ENCODE measurements around the gene CPTP. TPM values are rescaled to one million over a fixed set of nuclear protein-coding genes. Genes with fewer than 3 reads are reported as not detected.
A peak's percentile ranks its signal among the peaks of the same experiment; 100 is the strongest.

CPTP gene
- total RNA-seq, 2 experiments from 2014 or later, result 25.2 to 27.6 TPM

- Mint-ChIP-seq H3K4me3 (peak overlapping the region; percentile 51), H3K4me1 (peaks cover 50% of the 10 kb centered on the region), H3K27ac (peak overlapping the region; percentile 76), H3K27me3 (no peaks in the 10 kb centered on the region), H3K36me3 (ENCODE audit: low read depth) (peaks cover 12% of the 10 kb centered on the region), H3K9me3 (no peaks in the 10 kb centered on the region)
- DNase-seq, result peak; percentile 81
- ChIA-PET POLR2A (no interaction called here), CTCF (interaction anchor here (0.6 to 2.4 kb wide), 21 partner anchors 8 to 358 kb away, joined by 3 to 9 read pairs (median 3); partner anchors contain the start of genes CCNL2, ISG15, MRPL20 and UBE2J2)
Observed at GRCh38 chr1:1371746-1372711, 47.4 kb downstream of the CPTP start.

- CTCF ChIA-PET, result interaction anchor here (0.8 to 2.4 kb wide), 10 partner anchors 10 to 256 kb away, joined by 3 to 9 read pairs (median 4); no protein-coding TSS in a partner anchor
- peak overlapping the region; percentile 88 for H3K4me3 Mint-ChIP-seq
- peak overlapping the region; percentile 41 for H3K27ac Mint-ChIP-seq
- no peaks in the 10 kb centered on the region for H3K9me3 Mint-ChIP-seq
- H3K27me3 Mint-ChIP-seq, result no peaks in the 10 kb centered on the region
- DNase-seq, result no peak
- peaks cover 12% of the 10 kb centered on the region for H3K36me3 Mint-ChIP-seq (ENCODE audit: low read depth)
- POLR2A ChIA-PET, result no interaction called here
- peaks cover 49% of the 10 kb centered on the region for H3K4me1 Mint-ChIP-seq
Observed at GRCh38 chr1:1373051-1373814, 48.6 kb downstream of the CPTP start.

- Mint-ChIP-seq H3K4me3 (peak overlapping the region; percentile 88), H3K9me3 (no peaks in the 10 kb centered on the region), H3K27me3 (no peaks in the 10 kb centered on the region), H3K27ac (peak overlapping the region; percentile 79), H3K36me3 (ENCODE audit: low read depth) (peaks cover 12% of the 10 kb centered on the region), H3K4me1 (peaks cover 48% of the 10 kb centered on the region)
- ChIA-PET POLR2A (no interaction called here), CTCF (interaction anchor here (0.9 to 1.7 kb wide), 8 partner anchors 13 to 256 kb away, joined by 3 to 9 read pairs (median 4); partner anchors contain the start of gene CCNL2)
- DNase-seq, result no peak
Observed at GRCh38 chr1:1373815-1374588, 49.4 kb downstream of the CPTP start.

- Mint-ChIP-seq H3K27me3 (no peaks in the 10 kb centered on the region), H3K27ac (peak overlapping the region; percentile 79), H3K4me3 (peak overlapping the region; percentile 88), H3K4me1 (peaks cover 48% of the 10 kb centered on the region), H3K36me3 (ENCODE audit: low read depth) (peaks cover 12% of the 10 kb centered on the region), H3K9me3 (no peaks in the 10 kb centered on the region)
- CTCF ChIA-PET, result interaction anchor here (0.9 to 1.7 kb wide), 11 partner anchors 13 to 255 kb away, joined by 3 to 9 read pairs (median 4); partner anchors contain the start of gene CCNL2
- POLR2A ChIA-PET, result no interaction called here
- DNase-seq, result no peak
Observed at GRCh38 chr1:1374589-1374928, 50.0 kb downstream of the CPTP start.

- ChIA-PET CTCF (interaction anchor here (0.8 to 1.7 kb wide), 13 partner anchors 12 to 252 kb away, joined by 3 to 9 read pairs (median 4); partner anchors contain the start of gene CCNL2), POLR2A (interaction anchor here (0.8 to 0.9 kb wide), 2 partner anchors 24 to 70 kb away, joined by 3 to 4 read pairs; partner anchors contain the start of gene CCNL2)
- peak within 1 kb of the TSS; percentile 88 for H3K4me3 Mint-ChIP-seq
- H3K27me3 Mint-ChIP-seq, result no peaks in the 10 kb centered on the region
- peak; percentile 98 for DNase-seq
- no peaks in the 10 kb centered on the region for H3K9me3 Mint-ChIP-seq
- peak within 1 kb of the TSS; percentile 97 for H3K27ac Mint-ChIP-seq
- H3K4me1 Mint-ChIP-seq, result peaks cover 46% of the 10 kb centered on the region
- H3K36me3 Mint-ChIP-seq (ENCODE audit: low read depth), result peaks cover 12% of the 10 kb centered on the region
Observed at GRCh38 chr1:1374929-1375662, 50.5 kb downstream of the CPTP start, which contains the start of gene AURKAIP1. Gene AURKAIP1, minus strand, starts transcription at chr1:1375207. Its CDS starts 451 bp downstream, at chr1:1374756.

GRCh38 chr1:1376551-1377226 lies 52.1 kb downstream of the CPTP start:
- Mint-ChIP-seq H3K27me3 (no peaks in the 10 kb centered on the region), H3K4me1 (peaks cover 31% of the 10 kb centered on the region), H3K27ac (peak overlapping the region; percentile 97), H3K36me3 (ENCODE audit: low read depth) (peaks cover 12% of the 10 kb centered on the region), H3K9me3 (no peaks in the 10 kb centered on the region), H3K4me3 (peak overlapping the region; percentile 88)
- CTCF ChIA-PET, result interaction anchor here (1.1 to 2.9 kb wide), 3 partner anchors 11 to 23 kb away, joined by 4 to 10 read pairs (median 7); partner anchors contain the start of gene CCNL2
- no peak for DNase-seq
- POLR2A ChIA-PET, result interaction anchor here (0.7 kb wide), 1 partner anchor 511 kb away, joined by 3 read pairs; no protein-coding TSS in a partner anchor

- Mint-ChIP-seq H3K9me3 (no peaks in the 10 kb centered on the region), H3K4me1 (peaks cover 23% of the 10 kb centered on the region), H3K4me3 (no peak overlapping the region), H3K27me3 (no peaks in the 10 kb centered on the region), H3K27ac (no peak overlapping the region), H3K36me3 (ENCODE audit: low read depth) (peaks cover 10% of the 10 kb centered on the region)
- ChIA-PET POLR2A (no interaction called here), CTCF (interaction anchor here (0.6 to 2.9 kb wide), 7 partner anchors 10 to 766 kb away, joined by 3 to 10 read pairs (median 4); partner anchors contain the start of gene CCNL2)
- no peak for DNase-seq
Observed at GRCh38 chr1:1377540-1378205, 53.1 kb downstream of the CPTP start.

Small RNA genes lying within 50 kb of the gene (microRNA-seq; reads per million reads assigned to microRNA genes)
- gene MIR6726 (ENCODE audit: borderline microRNAs expressed, borderline replicate concordance) (1.5 reads per million), gene MIR6727 (ENCODE audit: borderline microRNAs expressed, borderline replicate concordance) (not detected), gene MIR6808 (ENCODE audit: borderline microRNAs expressed, borderline replicate concordance) (not detected)

Other genes starting within 250 kb of the CPTP start
- gene C1orf159, start 208.7 kb upstream of the CPTP start, total RNA-seq, result 10 to 100 TPM; 18.0 to 22.0 TPM
- under 1 TPM; 0.15 to 0.27 TPM for gene TTLL10, start 150.9 kb upstream of the CPTP start, total RNA-seq
- 10 to 100 TPM; 26.0 to 33.9 TPM for gene TNFRSF18, start 118.2 kb upstream of the CPTP start, total RNA-seq
- 10 to 100 TPM; 44.1 to 52.8 TPM for gene TNFRSF4, start 110.6 kb upstream of the CPTP start, total RNA-seq
- 10 to 100 TPM; 81.7 to 91.4 TPM for gene SDF4, start 92.8 kb upstream of the CPTP start, total RNA-seq
- 10 to 100 TPM; 15.8 to 19.2 TPM for gene B3GALT6, start 92.6 kb upstream of the CPTP start, total RNA-seq
- gene C1QTNF12, start 78.1 kb upstream of the CPTP start, total RNA-seq, result 1 to 10 TPM; 1.2 to 1.4 TPM
- gene UBE2J2, start 50.9 kb upstream of the CPTP start, total RNA-seq, result 10 to 100 TPM; 63.4 to 63.7 TPM
- 1 to 10 TPM; 5.1 to 6.6 TPM for gene SCNN1D, start 44.4 kb upstream of the CPTP start, total RNA-seq
- gene ACAP3, start 16.9 kb upstream of the CPTP start, total RNA-seq, result 10 to 100 TPM; 69.5 to 92.1 TPM
- gene PUSL1, start 16.2 kb upstream of the CPTP start, total RNA-seq, result 10 to 100 TPM; 18.9 to 24.4 TPM
- gene INTS11, start 142 bp upstream of the CPTP start, total RNA-seq, result 100 to 1,000 TPM; 123 to 126 TPM
- 1 to 10 TPM; 3.1 to 3.7 TPM for gene TAS1R3, start 6.5 kb downstream of the CPTP start, total RNA-seq
- 10 to 100 TPM; 33.0 to 34.0 TPM for gene DVL1, start 24.6 kb downstream of the CPTP start, total RNA-seq
- under 1 TPM; 0.15 to 0.30 TPM for gene MXRA8, start 33.8 kb downstream of the CPTP start, total RNA-seq
- 100 to 1,000 TPM; 101 to 125 TPM for gene AURKAIP1, start 50.4 kb downstream of the CPTP start, total RNA-seq
- 100 to 1,000 TPM; 122 to 131 TPM for gene CCNL2, start 74.5 kb downstream of the CPTP start, total RNA-seq
- 100 to 1,000 TPM in 1 of 2 experiments, 10 to 100 TPM in 1; 98.6 to 107 TPM for gene MRPL20, start 82.5 kb downstream of the CPTP start, total RNA-seq
- not detected for gene ANKRD65, start 96.5 kb downstream of the CPTP start, total RNA-seq
- under 1 TPM; 0.10 to 0.12 TPM for gene VWA1, start 110.9 kb downstream of the CPTP start, total RNA-seq
- gene ATAD3C, start 124.9 kb downstream of the CPTP start, total RNA-seq, result under 1 TPM; 0.17 to 0.69 TPM
- gene ATAD3B, start 147.0 kb downstream of the CPTP start, total RNA-seq, result 10 to 100 TPM; 26.5 to 34.6 TPM
- gene ATAD3A, start 187.4 kb downstream of the CPTP start, total RNA-seq, result 10 to 100 TPM; 31.9 to 32.3 TPM
- 1 to 10 TPM; 1.2 to 1.3 TPM for gene TMEM240, start 215.8 kb downstream of the CPTP start, total RNA-seq

Measured in activated CD4-positive, alpha-beta T cell treated with anti-CD3 and anti-CD28 coated beads, Interleukin-2, amount 10 ng/mL, durations not matched to agents 7 days and 5 days (primary cell).